Esophagus muscularis mucosa (tissue), 4 donors: Measurements from ENCODE around the gene SLC6A19. TPM values are rescaled to one million over a fixed set of nuclear protein-coding genes. Genes with fewer than 3 reads are reported as not detected.

Source experiments
- DNase-seq: peaks from one replicate; pipeline ENCODE4 v3.0.0-alpha.2; 2017; ENCODE audit errors: extremely low spot score
- H3K27ac ChIP-seq, 4 donors: fragments of 200-600 bp; sonication (generic); replicated peaks in 1 of 4; 1 replicate in 3 of 4; 2 replicates in 1 of 4; pipeline ENCODE4 v1.5.1; 2016 to 2019; ENCODE audit warnings: mild to moderate bottlenecking in 1 of 4
- H3K27me3 ChIP-seq, 4 donors: fragments of 200-600 bp; sonication (generic); one replicate each; pipeline versions ENCODE4 v1.5.1 to v1.6.0; 2016 to 2019
- H3K36me3 ChIP-seq, 4 donors: fragments of 200-600 bp; sonication (generic); one replicate each; pipeline ENCODE4 v1.5.1; 2016 to 2019
- H3K4me1 ChIP-seq, 4 donors: fragments of 200-600 bp; sonication (generic); one replicate each; pipeline ENCODE4 v1.5.1; 2016 to 2019
- H3K4me3 ChIP-seq, 4 donors: fragments of 200-600 bp; sonication (generic); 1 replicate in 2 of 4; 2 replicates in 2 of 4; pipeline ENCODE4 v1.5.1; 2016 to 2019; ENCODE audit warnings: mild to moderate bottlenecking in 4 of 4, moderate library complexity in 1 of 4
- H3K9me3 ChIP-seq, 4 donors: fragments of 200-600 bp; sonication (generic); 1 replicate in 3 of 4; 2 replicates in 1 of 4; pipeline ENCODE4 v1.5.1; 2016 to 2019
- EP300 ChIP-seq: sonication (generic); formaldehyde crosslinking; IDR thresholded peaks from one replicate; pipeline ENCODE4 v1.6.1; 2017; ENCODE audit warnings: antibody characterized with exemption
- POLR2A ChIP-seq: fragments of 450-650 bp; IDR thresholded peaks from one replicate; pipeline ENCODE4 v1.6.1; 2017; ENCODE audit warnings: antibody characterized with exemption, moderate library complexity, mild to moderate bottlenecking, low read depth
- POLR2AphosphoS5 ChIP-seq, 2 donors: sonication (generic); formaldehyde crosslinking; IDR thresholded peaks; one replicate each; pipeline ENCODE4 v1.6.1; 2017; ENCODE audit warnings: antibody characterized with exemption in 2 of 2
- WGBS: methylation state at CpG from one replicate; pipeline ENCODE4 v1.1.5; 2018; 5-methylcytosine and 5-hydroxymethylcytosine counted together
- intact Hi-C: fragments of 100-400 bp; cut with DNase I; formaldehyde crosslinking; loops from one replicate; pipeline ENCODE4 v1.15.1; 2023
- total RNA-seq, 4 donors: library from RNA; depleted of rRNA; stranded (reverse); fragments of >200 nt; gene quantifications; one replicate each; pipeline versions ENCODE4 v1.1.0 to v1.2.1, GENCODE V29; 2016
- TF ChIP-seq, protein P1 (sequence below), 3 experiments: fragments of 200-600 bp in 2 of 3; fragments of 450-650 bp in 1 of 3; sonication (generic) in 2 of 3; IDR thresholded peaks; one replicate each; pipeline ENCODE4 v1.5.1; 2017 to 2019; ENCODE audit warnings: antibody characterized with exemption in 3 of 3, mild to moderate bottlenecking in 2 of 3, moderate library complexity in 1 of 3

Gene SLC6A19
- total RNA-seq, 4 donors from 2014 or later, result not detected

DNA sequence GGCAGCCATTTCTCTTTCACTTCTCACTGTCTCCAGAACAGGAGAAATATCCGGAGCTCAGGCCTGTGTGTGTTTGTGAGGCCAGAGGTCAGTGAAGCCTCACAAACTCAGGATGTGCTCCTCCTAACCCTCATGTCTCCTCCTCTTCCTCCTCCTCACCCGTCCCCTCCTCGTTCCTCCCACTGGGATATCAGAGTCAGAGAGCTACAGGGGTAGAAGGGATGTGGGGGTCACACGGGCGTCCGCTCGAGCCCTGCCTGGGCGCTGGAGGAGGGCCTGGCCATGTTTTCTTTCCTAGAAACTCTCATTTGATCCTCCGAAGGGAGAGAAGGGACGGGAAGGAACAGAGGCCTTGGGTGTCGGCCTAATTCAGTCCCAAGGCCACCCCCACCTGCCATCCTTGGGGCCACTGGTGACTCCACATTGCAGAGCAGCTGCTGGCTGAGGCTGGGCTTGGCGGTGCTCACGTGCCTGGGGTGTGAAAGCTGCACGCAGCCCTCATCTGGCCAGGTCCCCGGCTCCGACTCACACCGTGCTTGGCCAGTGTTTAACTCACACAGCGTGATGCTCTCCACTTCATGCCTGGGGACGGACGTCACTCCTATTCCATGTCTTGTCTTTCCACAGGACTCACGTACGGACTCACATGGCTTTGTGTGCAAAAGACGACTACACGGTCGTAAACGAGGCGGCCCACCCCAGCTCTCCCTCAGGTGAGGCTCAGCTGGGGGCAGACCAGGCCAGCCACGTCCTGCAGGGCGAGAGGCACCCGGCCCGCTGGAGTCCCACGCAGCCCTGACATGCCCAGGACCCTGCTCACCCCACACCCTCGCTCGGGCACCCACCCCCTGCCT is 22.6 kb upstream of the SLC6A19 start:
- peaks cover 6 to 18% (median 14%) of the 10 kb centered on the region in 4 donors for H3K4me1 ChIP-seq
- no peak overlapping the region for H3K4me3 ChIP-seq
- no peaks in the 10 kb centered on the region for H3K36me3 ChIP-seq
- WGBS, result 91% methylated on average over 9 of the region's 34 CpGs
- H3K9me3 ChIP-seq, result no peaks in the 10 kb centered on the region
- no peak for DNase-seq
- TF ChIP-seq EP300 (no peak), POLR2A (no peak), POLR2AphosphoS5 (IDR thresholded peaks at IDR 0.05) (no peak)
- TF ChIP-seq, protein P1, sequence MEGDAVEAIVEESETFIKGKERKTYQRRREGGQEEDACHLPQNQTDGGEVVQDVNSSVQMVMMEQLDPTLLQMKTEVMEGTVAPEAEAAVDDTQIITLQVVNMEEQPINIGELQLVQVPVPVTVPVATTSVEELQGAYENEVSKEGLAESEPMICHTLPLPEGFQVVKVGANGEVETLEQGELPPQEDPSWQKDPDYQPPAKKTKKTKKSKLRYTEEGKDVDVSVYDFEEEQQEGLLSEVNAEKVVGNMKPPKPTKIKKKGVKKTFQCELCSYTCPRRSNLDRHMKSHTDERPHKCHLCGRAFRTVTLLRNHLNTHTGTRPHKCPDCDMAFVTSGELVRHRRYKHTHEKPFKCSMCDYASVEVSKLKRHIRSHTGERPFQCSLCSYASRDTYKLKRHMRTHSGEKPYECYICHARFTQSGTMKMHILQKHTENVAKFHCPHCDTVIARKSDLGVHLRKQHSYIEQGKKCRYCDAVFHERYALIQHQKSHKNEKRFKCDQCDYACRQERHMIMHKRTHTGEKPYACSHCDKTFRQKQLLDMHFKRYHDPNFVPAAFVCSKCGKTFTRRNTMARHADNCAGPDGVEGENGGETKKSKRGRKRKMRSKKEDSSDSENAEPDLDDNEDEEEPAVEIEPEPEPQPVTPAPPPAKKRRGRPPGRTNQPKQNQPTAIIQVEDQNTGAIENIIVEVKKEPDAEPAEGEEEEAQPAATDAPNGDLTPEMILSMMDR (IDR thresholded peaks at IDR 0.05), result no peak
- H3K27me3 ChIP-seq, result peaks cover 0 to 14% (median 0%) of the 10 kb centered on the region in 4 donors
- H3K27ac ChIP-seq, result no peak overlapping the region
- intact Hi-C loops, result no loop called here

DNA sequence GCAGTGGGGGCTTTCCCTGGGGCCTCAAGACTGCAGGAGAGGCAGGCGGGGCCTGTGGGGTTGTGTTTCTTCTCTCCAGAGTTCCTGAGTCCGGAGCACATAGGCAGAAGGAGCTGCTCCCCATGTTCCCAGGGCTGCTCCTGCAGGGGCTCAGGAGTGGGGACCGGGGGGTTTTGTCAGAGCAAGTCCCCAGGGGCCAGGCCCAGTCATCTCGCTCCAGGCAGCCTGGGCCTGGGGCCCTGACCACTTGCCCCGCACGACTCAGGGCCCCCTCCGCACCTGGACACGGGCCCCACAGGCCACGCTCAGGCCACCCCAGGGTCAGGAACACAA is 22.0 kb upstream of the SLC6A19 start:
- H3K9me3 ChIP-seq, result no peaks in the 10 kb centered on the region
- no peak for DNase-seq
- H3K4me1 ChIP-seq, result peaks cover 3 to 16% (median 14%) of the 10 kb centered on the region in 4 donors
- H3K27me3 ChIP-seq, result peaks cover 0 to 13% (median 0%) of the 10 kb centered on the region in 4 donors
- no peak for TF ChIP-seq POLR2AphosphoS5 (IDR thresholded peaks at IDR 0.05)
- TF ChIP-seq POLR2A, result no peak
- TF ChIP-seq EP300, result no peak
- TF ChIP-seq, protein P1 (IDR thresholded peaks at IDR 0.05), result no peak
- WGBS, result no CpG with 5 or more reads among the region's 9 CpGs
- no peak overlapping the region for H3K4me3 ChIP-seq
- intact Hi-C loops, result no loop called here
- H3K27ac ChIP-seq, result no peak overlapping the region
- H3K36me3 ChIP-seq, result no peaks in the 10 kb centered on the region

DNA sequence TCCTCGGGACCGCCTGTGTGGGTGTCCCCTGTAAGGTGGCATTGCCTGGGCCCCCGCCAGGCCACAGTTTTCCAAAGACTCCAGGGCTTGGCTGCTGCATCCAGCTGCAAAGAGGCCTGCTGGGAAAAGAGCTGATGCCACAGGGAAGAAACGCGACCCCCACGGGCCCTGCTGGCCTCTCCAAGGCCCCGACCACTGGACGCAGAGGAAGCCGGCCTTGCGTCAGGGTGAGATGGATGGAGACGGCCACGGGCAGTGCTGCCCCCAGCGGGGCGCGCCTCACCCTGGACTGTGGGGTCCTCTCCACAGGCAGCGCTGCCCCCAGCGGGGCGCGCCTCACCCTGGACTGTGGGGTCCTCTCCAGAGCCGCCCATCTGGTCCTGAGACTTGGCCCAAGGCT is 21.3 kb upstream of the SLC6A19 start:
- Histone ChIP-seq H3K27ac (no peak overlapping the region), H3K4me1 (peaks cover 3 to 16% (median 14%) of the 10 kb centered on the region in 4 donors), H3K36me3 (no peaks in the 10 kb centered on the region), H3K9me3 (no peaks in the 10 kb centered on the region), H3K4me3 (no peak overlapping the region), H3K27me3 (peaks cover 0 to 13% (median 0%) of the 10 kb centered on the region in 4 donors)
- TF ChIP-seq POLR2A (no peak), EP300 (no peak)
- no peak for DNase-seq
- WGBS, result no CpG with 5 or more reads among the region's 20 CpGs
- intact Hi-C loops, result no loop called here

DNA sequence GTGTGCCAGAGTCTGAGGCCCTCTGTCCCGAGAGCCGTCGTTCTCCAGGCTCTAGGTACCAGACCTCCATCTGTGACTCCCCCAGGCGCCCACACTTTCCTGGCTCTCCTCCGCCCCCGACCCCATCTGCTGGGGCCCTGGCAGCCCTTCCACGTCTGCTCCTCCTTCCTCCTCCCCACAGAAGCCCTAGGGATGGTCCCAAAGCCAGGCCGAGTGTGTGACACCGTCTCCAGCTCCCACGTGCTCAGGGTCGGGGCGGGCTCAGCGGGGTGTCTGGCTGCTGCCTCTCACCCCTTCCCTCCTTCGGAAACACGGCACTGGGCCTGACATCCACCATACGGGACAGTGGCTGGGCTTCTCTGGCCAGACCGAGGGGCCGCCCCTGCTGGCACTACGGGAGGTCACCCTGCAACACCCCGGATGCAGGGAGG is 20.5 kb upstream of the SLC6A19 start:
- Histone ChIP-seq H3K36me3 (no peaks in the 10 kb centered on the region), H3K27me3 (peaks cover 0 to 13% (median 0%) of the 10 kb centered on the region in 4 donors), H3K4me1 (peaks cover 3 to 16% (median 14%) of the 10 kb centered on the region in 4 donors), H3K27ac (no peak overlapping the region), H3K9me3 (no peaks in the 10 kb centered on the region), H3K4me3 (no peak overlapping the region)
- no peak for TF ChIP-seq POLR2AphosphoS5 (IDR thresholded peaks at IDR 0.05)
- TF ChIP-seq EP300, result no peak
- TF ChIP-seq, protein P1 (IDR thresholded peaks at IDR 0.05), result no peak
- no peak for TF ChIP-seq POLR2A
- DNase-seq, result no peak
- intact Hi-C loops, result no loop called here
- 82% methylated on average over 20 of the region's 20 CpGs for WGBS

DNA sequence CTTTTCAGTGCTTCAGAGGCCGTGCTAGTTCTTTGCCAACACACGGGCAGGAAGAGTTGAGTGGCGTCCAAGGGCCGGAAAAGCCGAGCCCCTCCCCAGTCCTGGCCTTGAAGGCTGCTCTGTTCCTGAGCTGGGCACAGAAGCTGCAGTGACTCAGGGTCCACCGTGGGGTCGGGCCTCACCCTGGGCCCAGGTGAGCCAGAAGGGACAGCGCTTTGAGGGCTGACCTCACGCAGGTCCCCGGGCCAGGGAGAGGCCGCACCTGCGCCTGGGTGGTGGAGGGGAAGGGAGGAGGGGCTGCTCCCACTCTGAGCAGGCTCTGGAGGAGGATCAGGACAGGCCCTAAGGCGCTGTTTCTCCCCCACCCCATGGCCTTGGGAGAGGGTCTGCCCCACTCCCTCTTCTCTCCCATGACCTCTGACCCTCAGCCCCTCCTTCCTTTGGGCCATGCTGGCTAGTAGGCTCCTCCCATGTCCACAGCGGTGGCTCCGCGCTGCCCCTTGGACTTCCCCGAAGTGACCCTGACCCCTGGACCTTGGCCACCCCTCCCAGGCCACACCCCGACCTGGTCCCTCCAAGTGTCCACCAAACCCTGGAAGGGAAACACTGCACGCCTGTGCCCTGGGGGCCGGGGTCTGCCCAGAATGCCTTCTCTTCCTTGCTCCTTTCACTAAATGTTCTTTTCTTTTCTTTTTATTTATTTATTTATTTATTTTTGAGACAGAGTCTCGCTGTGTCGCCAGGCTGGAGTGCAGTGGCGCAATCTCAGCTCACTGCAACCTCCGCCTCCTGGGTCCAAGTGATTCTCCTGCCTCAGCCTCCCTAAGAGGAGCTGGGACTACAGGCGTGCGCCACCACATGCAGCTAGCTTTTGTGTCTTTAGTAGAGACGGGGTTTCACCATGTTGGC is 19.7 kb upstream of the SLC6A19 start:
- Histone ChIP-seq H3K9me3 (no peaks in the 10 kb centered on the region), H3K36me3 (no peaks in the 10 kb centered on the region), H3K4me3 (no peak overlapping the region), H3K4me1 (peaks cover 3 to 16% (median 14%) of the 10 kb centered on the region in 4 donors), H3K27ac (no peak overlapping the region), H3K27me3 (peaks cover 0 to 20% (median 0%) of the 10 kb centered on the region in 4 donors)
- DNase-seq, result no peak
- intact Hi-C loops, result no loop called here
- no peak for TF ChIP-seq POLR2AphosphoS5 (IDR thresholded peaks at IDR 0.05)
- no peak for TF ChIP-seq POLR2A
- TF ChIP-seq, protein P1 (IDR thresholded peaks at IDR 0.05), result no peak
- TF ChIP-seq EP300, result no peak
- WGBS, result 81% methylated on average over 20 of the region's 27 CpGs
